NCI-H2171 (cell line): ENCODE results near the gene PSMD3.
A peak's percentile ranks its signal among the peaks of the same experiment; 100 is the strongest.
"Not testable (repeated sequence)": the region's sequence is repeated elsewhere in the genome, so short reads cannot be mapped to it uniquely, and the experiment has no call there.

Experiments used
- DNase-seq: peaks from one replicate; lab custom pipeline; 2025; lab: John Stamatoyannopoulos, UW

Gene PSMD3

GRCh38 chr17:39980351-39981206, at the start of gene PSMD3:
Gene PSMD3 (plus strand): TSS chr17:39980807. CDS start chr17:39980971, 164 bp downstream.
- peak; percentile 99 for DNase-seq

DNA sequence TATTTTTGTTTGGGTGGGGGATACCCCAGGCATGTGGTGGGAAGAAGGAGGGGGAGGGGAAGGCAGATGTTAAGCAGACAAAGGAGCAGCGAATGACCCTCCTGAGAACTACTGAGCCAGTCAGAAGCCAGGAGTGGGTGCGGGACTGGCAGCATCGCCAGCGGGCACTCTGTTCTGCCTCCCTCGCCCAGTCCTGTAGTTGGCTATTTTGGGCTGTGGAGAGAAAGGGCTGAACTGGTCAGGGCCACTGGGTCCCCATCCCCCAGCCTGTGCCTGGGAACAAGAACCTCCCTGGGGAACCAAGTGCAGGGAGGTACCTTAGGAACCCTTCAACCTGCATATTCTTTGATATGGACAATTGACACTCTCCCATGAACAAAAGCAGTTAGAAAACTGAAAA, 46.7 kb upstream of the PSMD3 start:
- DNase-seq, result no peak

DNA sequence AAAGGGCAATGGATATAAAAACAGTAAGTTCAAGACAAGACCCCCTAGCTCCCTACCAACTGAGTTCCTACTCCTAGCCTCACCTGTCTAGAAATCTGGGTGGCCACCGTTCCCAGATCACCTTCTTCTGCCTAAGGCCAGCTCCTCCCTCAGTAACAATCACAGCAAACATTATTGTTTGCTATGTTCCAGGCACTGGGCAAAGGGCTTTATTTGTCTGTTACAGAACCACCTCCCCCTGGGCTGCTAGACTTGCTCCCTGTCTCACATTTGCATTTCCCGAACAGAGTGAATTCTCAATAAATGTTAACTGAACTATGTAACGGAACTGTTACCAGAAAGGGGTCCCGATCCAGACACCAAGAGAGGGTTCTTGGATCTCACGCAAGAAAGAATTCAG, 46.3 kb upstream of the PSMD3 start:
- DNase-seq, result no peak

DNA sequence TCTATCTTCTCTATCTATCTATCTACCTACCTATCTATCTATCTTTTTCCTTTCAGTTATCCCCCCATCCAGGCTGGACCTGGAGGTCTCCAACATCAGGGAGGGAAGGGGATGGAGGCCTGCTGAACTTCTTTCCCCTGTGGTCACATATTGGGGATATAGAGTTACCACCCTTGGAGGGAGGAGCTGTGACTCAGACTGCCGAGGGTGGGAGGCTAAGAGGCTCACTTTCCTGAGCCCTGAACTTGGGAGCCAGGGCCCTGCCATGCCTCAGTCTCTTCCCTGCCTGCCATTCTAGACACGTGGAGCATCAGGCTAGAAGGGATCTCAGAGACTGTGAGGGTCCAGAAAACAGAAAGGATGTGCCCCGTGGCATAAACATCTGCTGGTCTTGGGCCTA, 44.7 kb upstream of the PSMD3 start:
- no peak for DNase-seq

DNA sequence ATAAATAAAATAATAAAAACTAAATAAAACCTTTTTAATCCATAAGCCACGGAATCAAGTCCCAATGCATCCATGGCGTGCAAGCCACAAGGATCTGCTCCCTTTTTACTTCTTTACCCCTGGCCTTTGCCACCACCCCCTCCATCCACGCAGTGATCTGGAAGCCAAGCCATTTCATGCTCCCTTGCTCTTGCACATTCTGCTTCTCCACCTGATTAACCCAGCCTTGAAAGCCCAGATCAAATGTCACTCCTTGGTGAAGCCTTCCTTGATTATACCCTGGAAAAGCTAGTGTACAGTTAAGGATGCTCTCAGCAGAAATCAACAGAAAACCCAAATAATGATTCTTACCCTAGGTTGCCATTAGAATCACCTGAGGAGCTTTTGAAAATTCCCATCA, 43.2 kb upstream of the PSMD3 start:
- peak; percentile 76 for DNase-seq

DNA sequence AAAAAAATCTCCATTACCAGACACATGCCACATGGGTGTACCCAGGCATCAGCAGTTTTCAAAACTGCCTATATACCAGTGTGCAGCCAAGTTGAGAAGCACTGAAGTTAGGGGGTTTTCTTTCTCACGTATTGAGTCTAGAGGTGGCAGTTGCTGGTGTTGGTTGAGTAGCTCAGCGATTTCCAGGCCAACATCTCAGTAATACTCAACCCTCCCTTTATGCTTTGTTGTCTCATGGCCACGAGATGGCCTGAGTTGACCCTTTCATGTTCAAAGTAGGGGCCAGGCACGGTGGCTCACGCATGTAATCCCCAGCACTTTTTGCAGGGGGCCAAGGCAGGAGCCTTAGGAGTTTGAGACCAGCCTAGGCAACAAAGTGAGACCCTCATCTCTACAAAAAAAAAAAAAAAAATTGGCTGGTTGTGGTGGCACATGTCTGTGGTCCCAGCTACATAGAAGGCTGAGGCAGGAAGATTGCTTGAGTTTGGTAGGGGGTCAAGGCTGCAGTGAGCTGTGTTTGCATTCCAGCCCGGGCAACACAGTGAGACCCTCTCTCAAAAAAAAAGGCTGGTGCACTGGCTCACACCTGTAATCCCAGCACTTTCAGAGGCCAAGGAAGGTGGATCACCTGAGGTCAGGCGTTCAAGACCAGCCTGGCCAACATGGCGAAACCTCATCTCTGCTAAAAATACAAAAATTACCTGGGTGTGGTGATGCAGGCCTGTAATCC, 42.3 kb upstream of the PSMD3 start:
- no peak for DNase-seq

DNA sequence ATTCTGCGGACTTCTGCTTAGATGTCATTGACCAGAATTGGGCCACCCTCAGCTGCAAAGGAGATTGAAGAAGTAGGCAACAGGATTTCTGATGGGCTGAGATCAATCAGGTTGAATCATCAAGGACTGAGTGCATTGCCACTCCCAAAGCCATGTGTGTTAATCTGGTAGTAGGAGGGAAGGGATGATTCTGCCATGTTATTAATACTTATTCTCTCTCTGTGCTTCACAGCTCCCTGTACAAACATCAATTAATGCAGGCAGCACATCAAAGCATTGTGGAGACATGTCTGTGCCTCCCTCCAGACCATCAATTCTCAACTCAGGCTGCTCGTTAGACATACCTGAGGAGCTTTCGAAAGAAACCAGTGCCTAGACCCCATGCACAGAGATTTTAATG, 41.5 kb upstream of the PSMD3 start:
- no peak for DNase-seq

- peak; percentile 57 for DNase-seq
These were observed 40.8 kb upstream of the PSMD3 start for GRCh38 chr17:39939588-39940419.

GRCh38 chr17:39943702-39944392, 36.8 kb upstream of the PSMD3 start:
- no peak for DNase-seq

DNA sequence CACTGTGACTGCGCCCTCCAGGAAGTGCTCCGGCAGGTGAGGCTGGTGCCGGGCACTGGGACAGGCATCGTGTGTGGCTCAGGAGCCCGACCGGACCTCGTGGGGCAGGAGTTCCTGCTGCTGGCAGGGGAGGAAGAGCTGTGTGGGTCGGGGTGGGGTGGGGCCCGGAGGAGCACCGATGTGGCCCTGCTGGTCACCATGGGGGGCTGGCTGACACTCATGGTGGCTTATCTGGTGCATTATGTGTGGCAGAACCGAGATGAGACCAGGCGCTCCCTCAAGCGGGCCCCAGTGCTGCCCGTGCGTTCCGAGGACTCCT, 36.3 kb upstream of the PSMD3 start:
- DNase-seq, result no peak

DNA sequence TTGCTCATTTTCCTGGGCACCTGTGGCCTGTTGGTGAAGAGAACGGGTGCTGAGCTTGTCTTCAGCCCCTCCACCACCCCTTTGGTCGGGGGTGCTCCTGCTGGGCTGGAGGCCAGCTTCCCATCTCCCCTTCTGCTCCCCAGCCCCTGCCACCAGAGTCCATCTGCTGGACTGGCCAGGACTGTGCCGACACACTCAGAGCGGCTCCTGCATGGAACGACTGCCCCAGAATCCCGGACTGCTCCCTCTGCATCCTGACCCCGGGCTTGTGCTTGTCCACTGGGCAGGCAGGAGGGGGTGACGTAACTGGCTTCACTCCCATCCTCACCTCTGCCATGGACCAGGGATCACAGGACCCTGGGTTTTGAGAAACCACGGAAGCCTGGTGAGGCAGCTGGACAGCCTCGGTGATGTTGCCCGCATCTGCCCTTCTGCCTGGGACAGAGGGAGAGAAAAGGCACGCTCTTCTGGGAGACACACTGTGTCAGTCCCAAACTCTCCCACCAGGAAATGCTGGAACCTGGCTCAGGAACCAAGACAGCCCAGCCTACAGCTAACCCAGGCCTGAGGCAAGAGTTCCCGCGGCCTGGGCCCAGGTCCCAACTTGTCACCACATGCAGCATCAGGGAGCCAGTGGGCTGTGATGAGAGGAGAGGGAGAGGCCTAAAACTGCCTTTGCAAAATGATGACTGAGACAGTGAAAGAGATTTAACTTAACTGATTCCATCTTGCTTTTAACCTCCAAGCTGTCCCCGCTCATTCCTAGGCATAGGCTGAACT, 33.9 kb upstream of the PSMD3 start:
- DNase-seq, result no peak

- not testable (repeated sequence) for DNase-seq
These were observed 32.1 kb upstream of the PSMD3 start for GRCh38 chr17:39948489-39948828.

GRCh38 chr17:39949028-39949427, 31.6 kb upstream of the PSMD3 start:
- DNase-seq, result no peak

DNA sequence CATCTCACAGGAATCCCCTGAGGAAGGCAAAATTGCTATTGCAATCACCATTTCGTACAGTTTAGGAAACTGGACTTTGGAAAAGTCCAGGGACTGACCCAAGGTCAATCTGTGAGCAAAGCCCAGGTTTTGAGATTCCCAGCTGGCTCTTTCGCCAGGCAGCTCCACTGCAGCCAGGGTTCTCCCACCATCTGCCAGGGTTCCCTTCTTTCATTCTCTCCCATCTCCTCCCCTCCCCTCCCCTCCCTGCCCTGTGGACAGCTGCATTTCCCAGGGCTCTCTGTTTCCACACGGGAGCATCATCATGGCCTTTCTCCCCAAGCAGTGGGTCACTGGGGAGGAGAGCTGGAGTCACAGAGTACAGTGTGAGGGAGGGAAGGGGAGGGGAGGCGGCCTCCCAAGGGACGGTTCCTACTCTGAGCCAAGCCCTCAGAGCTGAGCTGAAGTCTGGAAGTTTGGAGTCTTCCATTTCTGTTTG, 29.7 kb upstream of the PSMD3 start:
- DNase-seq, result peak; percentile 48

GRCh38 chr17:39951924-39952679, 28.5 kb upstream of the PSMD3 start:
- no peak for DNase-seq

- peak; percentile 97 for DNase-seq
These were observed 27.7 kb upstream of the PSMD3 start for GRCh38 chr17:39952680-39953470.

GRCh38 chr17:39953471-39953888, 27.1 kb upstream of the PSMD3 start:
- DNase-seq, result no peak

DNA sequence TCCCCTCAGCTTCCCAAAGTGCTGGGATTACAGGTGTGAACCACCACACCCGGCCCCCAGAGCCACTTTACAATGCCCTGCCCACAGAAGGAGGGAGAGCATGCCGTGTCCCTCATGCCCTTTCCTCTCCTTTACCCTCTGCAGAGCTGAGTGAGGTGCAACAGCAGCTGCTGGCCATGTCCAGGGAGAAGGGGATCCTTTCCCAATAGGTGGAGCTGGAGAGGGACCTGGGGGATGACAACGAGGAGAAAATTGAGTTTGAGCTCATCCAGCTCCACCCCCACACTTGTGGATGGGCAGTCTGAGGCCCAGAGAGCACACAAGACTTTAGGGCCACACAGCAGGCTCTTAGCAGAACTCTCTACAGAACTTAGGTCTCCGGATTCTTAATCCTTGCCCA, 25.7 kb upstream of the PSMD3 start:
- no peak for DNase-seq

- no peak for DNase-seq
These were observed 24.8 kb upstream of the PSMD3 start for GRCh38 chr17:39955726-39956225.
